ENCODE measurements around the gene GLI2. TPM values are rescaled to one million over a fixed set of nuclear protein-coding genes. Genes with fewer than 3 reads are reported as not detected.

The GLI2 gene
- total and polyA plus RNA-seq, 2 of the 4 experiments (the other 2 are of a cell fraction), result 3.8 to 26.0 TPM

DNA sequence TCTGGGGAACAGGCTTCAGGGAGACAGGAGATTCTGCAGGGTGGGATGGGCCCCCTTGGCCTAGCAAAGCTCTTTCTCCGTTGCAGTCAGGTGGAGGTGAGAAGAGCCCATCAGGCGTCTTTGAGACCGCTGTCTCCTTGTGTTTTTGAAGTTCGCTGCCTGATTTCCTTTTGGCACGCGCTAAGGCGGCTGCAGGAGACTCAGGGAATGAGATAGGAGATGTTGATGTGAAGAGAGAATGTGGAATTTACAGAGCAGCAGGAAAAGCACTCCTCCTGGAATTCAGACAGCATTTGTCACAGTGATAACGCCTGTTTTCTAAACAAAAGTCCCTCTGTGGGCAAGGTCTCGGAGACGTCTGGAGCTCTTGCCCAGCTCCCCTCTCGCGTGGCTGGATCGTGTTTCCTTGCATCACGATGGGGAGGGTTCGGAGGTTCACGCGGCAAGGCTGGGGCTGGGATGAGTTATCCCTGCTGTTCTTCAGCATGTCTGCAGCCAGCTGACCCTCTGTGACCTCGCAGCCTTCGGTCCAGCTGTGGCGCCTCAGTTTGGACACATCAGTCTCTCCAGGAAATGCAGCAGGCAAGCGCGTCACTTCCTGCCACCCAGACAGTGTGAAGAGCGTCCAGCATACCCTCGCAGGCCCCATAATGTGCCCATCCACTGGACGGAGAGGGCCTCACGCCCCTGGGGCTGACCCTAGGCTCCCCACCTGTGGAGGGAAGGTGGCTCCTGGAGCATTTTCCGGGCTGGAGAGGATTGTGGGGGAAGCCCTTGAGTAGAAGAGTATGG, 30.2 kb downstream of the GLI2 start:
- Histone ChIP-seq H4K8ac (ENCODE audit: low read depth in 2 of 2, low read length in 2 of 2) (peak overlapping the region; percentile 81 to 84), H3K27ac (ENCODE audit: insufficient read depth, low read length) (peak overlapping the region; percentile 87), H3K9me3 (ENCODE audit: control insufficient read depth, insufficient read depth, low read length) (no peaks in the 10 kb centered on the region), H4K91ac (ENCODE audit: insufficient read depth, low read depth, low read length) (peak overlapping the region; percentile 97), H2BK120ac (ENCODE audit: low read depth, low read length) (peak overlapping the region; percentile 94), H2BK15ac (ENCODE audit: low read depth, low read length) (peak overlapping the region; percentile 82; the same call in 2 of the 3 replicates), H2BK20ac (ENCODE audit: low read depth, low read length) (peak overlapping the region; percentile 91), H2AK5ac (ENCODE audit: low read depth, low read length) (peak overlapping the region; percentile 95), H4K5ac (ENCODE audit: low read depth, low read length) (peak overlapping the region; percentile 77), H3K79me1 (ENCODE audit: low read depth in 1 of 2, low read length in 2 of 2) (peaks cover 24 to 91% of the 10 kb centered on the region in 2 experiments; a peak in 3 of 4 replicates), H4K20me1 (ENCODE audit: insufficient read depth, low read length) (peaks cover 27% of the 10 kb centered on the region), H3K36me3 (ENCODE audit: control insufficient read depth, insufficient read depth, low read length) (no peaks in the 10 kb centered on the region), H3K9ac (ENCODE audit: low read depth, low read length) (peak overlapping the region; percentile 44), H2BK5ac (ENCODE audit: low read depth, low read length, poor library complexity, severe bottlenecking) (peak overlapping the region; percentile 94), H3K56ac (ENCODE audit: extremely low read depth, insufficient read depth, low read length) (peak overlapping the region; percentile 76), H3K4me1 (ENCODE audit: control insufficient read depth, insufficient read depth, low read length) (peaks cover 64% of the 10 kb centered on the region), H3K4ac (ENCODE audit: low read depth, low read length) (peak overlapping the region; percentile 97), H3K4me2 (ENCODE audit: low read depth, low read length) (peak overlapping the region; percentile 60), H3K23ac (ENCODE audit: low read depth, low read length) (peak overlapping the region; percentile 96), H2AFZ (replicated peaks; ENCODE audit: low read length, poor library complexity) (peak overlapping the region; percentile 75), H3K14ac (replicated peaks; ENCODE audit: low read depth, low read length) (peak overlapping the region; percentile 93), H3K9me1 (ENCODE audit: insufficient read depth, low read length) (peaks cover 74% of the 10 kb centered on the region), H3K27me3 (ENCODE audit: control insufficient read depth, insufficient read depth, low read length) (no peaks in the 10 kb centered on the region), H3K4me3 (ENCODE audit: insufficient read depth, low read depth, low read length) (no peak overlapping the region), H3K18ac (ENCODE audit: low read depth, low read length) (peak overlapping the region; percentile 74), H2AK9ac (replicated peaks; ENCODE audit: low read depth, low read length, poor library complexity) (peak overlapping the region; percentile 97)
- ChIA-PET POLR2A (ENCODE audit: unreplicated experiment) (interaction anchor here (0.9 to 1.1 kb wide), 2 partner anchors 13 to 31 kb away, joined by 3 to 4 read pairs; no protein-coding TSS in a partner anchor), CTCF (interaction anchor here (0.6 to 1.5 kb wide), 2 partner anchors 29 to 196 kb away, joined by 3 read pairs; no protein-coding TSS in a partner anchor)
- TF ChIP-seq, protein P1, sequence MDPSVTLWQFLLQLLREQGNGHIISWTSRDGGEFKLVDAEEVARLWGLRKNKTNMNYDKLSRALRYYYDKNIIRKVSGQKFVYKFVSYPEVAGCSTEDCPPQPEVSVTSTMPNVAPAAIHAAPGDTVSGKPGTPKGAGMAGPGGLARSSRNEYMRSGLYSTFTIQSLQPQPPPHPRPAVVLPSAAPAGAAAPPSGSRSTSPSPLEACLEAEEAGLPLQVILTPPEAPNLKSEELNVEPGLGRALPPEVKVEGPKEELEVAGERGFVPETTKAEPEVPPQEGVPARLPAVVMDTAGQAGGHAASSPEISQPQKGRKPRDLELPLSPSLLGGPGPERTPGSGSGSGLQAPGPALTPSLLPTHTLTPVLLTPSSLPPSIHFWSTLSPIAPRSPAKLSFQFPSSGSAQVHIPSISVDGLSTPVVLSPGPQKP (IDR thresholded peaks at IDR 0.05; ENCODE audit: borderline replicate concordance, low read depth, low read length), result no peak
- TF ChIP-seq RCOR1 (IDR thresholded peaks at IDR 0.05; ENCODE audit: insufficient replicate concordance, low read length) (peak; percentile 71), POLR2A (IDR thresholded peaks at IDR 0.05; ENCODE audit: low read depth, low read length) (peak; percentile 72), RAD21 (IDR thresholded peaks at IDR 0.05; ENCODE audit: low read length) (peak; percentile 37), CEBPB (IDR thresholded peaks at IDR 0.05; ENCODE audit: low read depth, low read length) (peak; percentile 92), FOS (IDR thresholded peaks at IDR 0.05; ENCODE audit: low read depth, low read length) (peak; percentile 70), BHLHE40 (IDR thresholded peaks at IDR 0.05; ENCODE audit: low read depth, low read length) (peak; percentile 92), NFE2L2 (IDR thresholded peaks at IDR 0.05; ENCODE audit: low read depth, low read length) (peak; percentile 21; the same call in 1 of the 2 replicates), MXI1 (IDR thresholded peaks at IDR 0.05; ENCODE audit: borderline replicate concordance, low read depth, low read length) (peak; percentile 67; the same call in 1 of the 2 replicates), SMC3 (IDR thresholded peaks at IDR 0.05; ENCODE audit: low read depth, low read length) (no peak), MAZ (IDR thresholded peaks at IDR 0.05; ENCODE audit: borderline replicate concordance, low read depth, low read length) (peak; percentile 79)
- TF ChIP-seq, protein P2, sequence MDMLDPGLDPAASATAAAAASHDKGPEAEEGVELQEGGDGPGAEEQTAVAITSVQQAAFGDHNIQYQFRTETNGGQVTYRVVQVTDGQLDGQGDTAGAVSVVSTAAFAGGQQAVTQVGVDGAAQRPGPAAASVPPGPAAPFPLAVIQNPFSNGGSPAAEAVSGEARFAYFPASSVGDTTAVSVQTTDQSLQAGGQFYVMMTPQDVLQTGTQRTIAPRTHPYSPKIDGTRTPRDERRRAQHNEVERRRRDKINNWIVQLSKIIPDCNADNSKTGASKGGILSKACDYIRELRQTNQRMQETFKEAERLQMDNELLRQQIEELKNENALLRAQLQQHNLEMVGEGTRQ (IDR thresholded peaks at IDR 0.05; ENCODE audit: low read depth, low read length), result peak; percentile 51
- TF ChIP-seq, protein P3, sequence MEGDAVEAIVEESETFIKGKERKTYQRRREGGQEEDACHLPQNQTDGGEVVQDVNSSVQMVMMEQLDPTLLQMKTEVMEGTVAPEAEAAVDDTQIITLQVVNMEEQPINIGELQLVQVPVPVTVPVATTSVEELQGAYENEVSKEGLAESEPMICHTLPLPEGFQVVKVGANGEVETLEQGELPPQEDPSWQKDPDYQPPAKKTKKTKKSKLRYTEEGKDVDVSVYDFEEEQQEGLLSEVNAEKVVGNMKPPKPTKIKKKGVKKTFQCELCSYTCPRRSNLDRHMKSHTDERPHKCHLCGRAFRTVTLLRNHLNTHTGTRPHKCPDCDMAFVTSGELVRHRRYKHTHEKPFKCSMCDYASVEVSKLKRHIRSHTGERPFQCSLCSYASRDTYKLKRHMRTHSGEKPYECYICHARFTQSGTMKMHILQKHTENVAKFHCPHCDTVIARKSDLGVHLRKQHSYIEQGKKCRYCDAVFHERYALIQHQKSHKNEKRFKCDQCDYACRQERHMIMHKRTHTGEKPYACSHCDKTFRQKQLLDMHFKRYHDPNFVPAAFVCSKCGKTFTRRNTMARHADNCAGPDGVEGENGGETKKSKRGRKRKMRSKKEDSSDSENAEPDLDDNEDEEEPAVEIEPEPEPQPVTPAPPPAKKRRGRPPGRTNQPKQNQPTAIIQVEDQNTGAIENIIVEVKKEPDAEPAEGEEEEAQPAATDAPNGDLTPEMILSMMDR (conservative IDR thresholded peaks at IDR 0.05; ENCODE audit: low read depth, low read length), result no peak
- BruUV-seq (replicated peaks), result no TSS peak
- intact Hi-C loops (cut with micrococcal nuclease), result loop anchor here (1.0 kb wide), 1 partner anchor 29 kb away; no protein-coding TSS in a partner anchor
- ATAC-seq (ENCODE audit: low read depth), result peak; percentile 84
- in situ Hi-C loops (cut with MboI; ENCODE audit: low sequenced_read_pairs), result no loop called here
- dilution Hi-C loops (cut with HindIII; ENCODE audit: low sequenced_read_pairs, unreplicated experiment), result no loop called here
- DNase-seq, result peak; percentile 99
- 1% methylated on average over 13 of the region's 27 CpGs; no CpG with 5 or more reads in 1 of the 2 experiments for WGBS, 2 experiments (ENCODE audit: extremely low coverage in 2 of 2, insufficient read length in 1 of 2)

All from IMR-90 (cell line).